Activated T-cell treated with anti-CD3 and anti-CD28 coated beads, Interleukin-2, amount 50 U/mL, for 72 hours (primary cell): Measurements from ENCODE around the gene ADAMTSL2. TPM values are rescaled to one million over a fixed set of nuclear protein-coding genes. Genes with fewer than 3 reads are reported as not detected.

Experiments used
- ATAC-seq, 2 donors: fragments of 150-1000 bp; cut with Tn5 transposase; replicated peaks in 1 of 2; 2 replicates each; pipeline ENCODE4 v1.10.0; 2021; ENCODE audit warnings: moderate library complexity in 2 of 2, mild to moderate bottlenecking in 1 of 2
- DNase-seq, 2 donors: peaks; one replicate each; pipeline ENCODE4 v3.0.0; 2021 to 2022; ENCODE audit warnings: mixed read lengths in 1 of 2
- H3K27ac Mint-ChIP-seq: one replicate; pipeline ENCODE4 v1.8.0; 2022; ENCODE audit warnings: mild to moderate bottlenecking, moderate library complexity, mixed read lengths
- H3K27me3 Mint-ChIP-seq: one replicate; pipeline ENCODE4 v1.8.0; 2022; ENCODE audit warnings: low read depth, mixed read lengths
- H3K36me3 Mint-ChIP-seq, 2 donors: one replicate each; pipeline ENCODE4 v1.8.0; 2022; ENCODE audit warnings: mixed read lengths in 2 of 2, mild to moderate bottlenecking in 1 of 2; ENCODE audit not compliant: insufficient read depth in 2 of 2
- H3K4me1 Mint-ChIP-seq: one replicate; pipeline ENCODE4 v1.8.0; 2022; ENCODE audit warnings: low read depth, mixed read lengths
- H3K4me3 Mint-ChIP-seq, 2 donors: one replicate each; pipeline ENCODE4 v1.8.0; 2022; ENCODE audit warnings: mild to moderate bottlenecking in 2 of 2, mixed read lengths in 2 of 2, moderate library complexity in 2 of 2
- H3K9me3 Mint-ChIP-seq, 2 donors: one replicate each; pipeline ENCODE4 v1.8.0; 2022; ENCODE audit warnings: mixed read lengths in 2 of 2
- total RNA-seq, 2 donors: library from RNA; stranded (reverse); gene quantifications; one replicate each; pipeline ENCODE4 v1.2.3, GENCODE V29; 2022

Gene ADAMTSL2
- total RNA-seq, 2 donors from 2014 or later = 0.07 to 0.17 TPM

- Mint-ChIP-seq H3K36me3 (no peaks in the 10 kb centered on the region), H3K4me3 (no peak overlapping the region), H3K27me3 (no peaks in the 10 kb centered on the region), H3K9me3 (no peaks in the 10 kb centered on the region), H3K4me1 (no peaks in the 10 kb centered on the region), H3K27ac (no peak overlapping the region)
- no peak for DNase-seq
- no peak for ATAC-seq
Measured at GRCh38 chr9:133494636-133495326, 39.7 kb upstream of the ADAMTSL2 start.

- Mint-ChIP-seq H3K4me1 (no peaks in the 10 kb centered on the region), H3K27ac (no peak overlapping the region), H3K4me3 (no peak overlapping the region), H3K27me3 (no peaks in the 10 kb centered on the region), H3K9me3 (no peaks in the 10 kb centered on the region), H3K36me3 (no peaks in the 10 kb centered on the region)
- ATAC-seq (no peak), DNase-seq (no peak)
Measured at GRCh38 chr9:133495327-133496293, 38.9 kb upstream of the ADAMTSL2 start.

GRCh38 chr9:133496861-133497842, 37.4 kb upstream of the ADAMTSL2 start:
- Mint-ChIP-seq H3K4me1 (no peaks in the 10 kb centered on the region), H3K27me3 (no peaks in the 10 kb centered on the region), H3K4me3 (no peak overlapping the region), H3K36me3 (peaks cover 5 to 6% of the 10 kb centered on the region in 2 donors), H3K9me3 (peaks cover 9% of the 10 kb centered on the region in 2 donors), H3K27ac (no peak overlapping the region)
- DNase-seq = no peak
- ATAC-seq = no peak

GRCh38 chr9:133499132-133499891, 35.2 kb upstream of the ADAMTSL2 start:
- ATAC-seq (no peak), DNase-seq (no peak)
- H3K9me3 Mint-ChIP-seq = peaks cover 15% of the 10 kb centered on the region in 2 donors
- H3K36me3 Mint-ChIP-seq = peaks cover 8 to 9% of the 10 kb centered on the region in 2 donors
- H3K4me1 Mint-ChIP-seq = no peaks in the 10 kb centered on the region
- no peak overlapping the region for H3K27ac Mint-ChIP-seq
- no peak overlapping the region for H3K4me3 Mint-ChIP-seq
- H3K27me3 Mint-ChIP-seq = no peaks in the 10 kb centered on the region

- ATAC-seq (no peak), DNase-seq (no peak)
- no peaks in the 10 kb centered on the region for H3K27me3 Mint-ChIP-seq
- peaks cover 8 to 9% of the 10 kb centered on the region in 2 donors for H3K36me3 Mint-ChIP-seq
- H3K9me3 Mint-ChIP-seq = peaks cover 15% of the 10 kb centered on the region in 2 donors
- no peaks in the 10 kb centered on the region for H3K4me1 Mint-ChIP-seq
- H3K4me3 Mint-ChIP-seq = no peak overlapping the region
- H3K27ac Mint-ChIP-seq = no peak overlapping the region
Measured at GRCh38 chr9:133499892-133500270, 34.6 kb upstream of the ADAMTSL2 start.

GRCh38 chr9:133502112-133502511, 32.4 kb upstream of the ADAMTSL2 start:
- Mint-ChIP-seq H3K4me1 (no peaks in the 10 kb centered on the region), H3K27ac (no peak overlapping the region), H3K9me3 (peaks cover 15% of the 10 kb centered on the region in 2 donors), H3K4me3 (no peak overlapping the region), H3K36me3 (peaks cover 8 to 9% of the 10 kb centered on the region in 2 donors), H3K27me3 (no peaks in the 10 kb centered on the region)
- ATAC-seq (no peak), DNase-seq (no peak)

GRCh38 chr9:133505186-133505830, 29.2 kb upstream of the ADAMTSL2 start:
- H3K4me3 Mint-ChIP-seq = no peak overlapping the region
- peaks cover 15% of the 10 kb centered on the region in 2 donors for H3K9me3 Mint-ChIP-seq
- H3K36me3 Mint-ChIP-seq = peaks cover 8 to 9% of the 10 kb centered on the region in 2 donors
- no peak overlapping the region for H3K27ac Mint-ChIP-seq
- no peaks in the 10 kb centered on the region for H3K27me3 Mint-ChIP-seq
- H3K4me1 Mint-ChIP-seq = peaks cover 9% of the 10 kb centered on the region
- ATAC-seq = no peak
- no peak for DNase-seq

- H3K4me3 Mint-ChIP-seq = no peak overlapping the region
- H3K36me3 Mint-ChIP-seq = peaks cover 7 to 9% of the 10 kb centered on the region in 2 donors
- no peaks in the 10 kb centered on the region for H3K27me3 Mint-ChIP-seq
- DNase-seq (no peak), ATAC-seq (no peak)
- H3K9me3 Mint-ChIP-seq = peaks cover 12 to 13% of the 10 kb centered on the region in 2 donors
- no peak overlapping the region for H3K27ac Mint-ChIP-seq
- peaks cover 9% of the 10 kb centered on the region for H3K4me1 Mint-ChIP-seq
Measured at GRCh38 chr9:133505901-133506652, 28.4 kb upstream of the ADAMTSL2 start.

GRCh38 chr9:133506653-133507038, 27.9 kb upstream of the ADAMTSL2 start:
- peaks cover 4 to 6% of the 10 kb centered on the region in 2 donors for H3K36me3 Mint-ChIP-seq
- H3K4me3 Mint-ChIP-seq = no peak overlapping the region
- H3K27ac Mint-ChIP-seq = no peak overlapping the region
- H3K9me3 Mint-ChIP-seq = peaks cover 8% of the 10 kb centered on the region in 2 donors
- ATAC-seq (no peak), DNase-seq (no peak)
- peaks cover 9% of the 10 kb centered on the region for H3K4me1 Mint-ChIP-seq
- no peaks in the 10 kb centered on the region for H3K27me3 Mint-ChIP-seq

GRCh38 chr9:133507246-133507965, 27.1 kb upstream of the ADAMTSL2 start:
- Mint-ChIP-seq H3K4me3 (no peak overlapping the region), H3K27me3 (no peaks in the 10 kb centered on the region), H3K36me3 (peaks cover 0 to 1% of the 10 kb centered on the region in 2 donors), H3K4me1 (peaks cover 9% of the 10 kb centered on the region), H3K9me3 (peaks cover 3% of the 10 kb centered on the region in 2 donors), H3K27ac (no peak overlapping the region)
- no peak for DNase-seq
- no peak for ATAC-seq

GRCh38 chr9:133508046-133508445, 26.5 kb upstream of the ADAMTSL2 start:
- Mint-ChIP-seq H3K27ac (no peak overlapping the region), H3K27me3 (no peaks in the 10 kb centered on the region), H3K9me3 (no peaks in the 10 kb centered on the region)

More at GRCh38 chr9:133508046-133508445, 26.5 kb upstream of the ADAMTSL2 start:
- peaks cover 9% of the 10 kb centered on the region for H3K4me1 Mint-ChIP-seq
- no peak for ATAC-seq
- DNase-seq = no peak
- no peak overlapping the region for H3K4me3 Mint-ChIP-seq
- H3K36me3 Mint-ChIP-seq = no peaks in the 10 kb centered on the region
